HepG2 (cell line): ENCODE data around the gene EIF5A. TPM values are rescaled to one million over a fixed set of nuclear protein-coding genes. Genes with fewer than 3 reads are reported as not detected.

Source experiments
- ARNTL ChIP-seq: sonication (generic); formaldehyde crosslinking; IDR thresholded peaks from 2 replicates; pipeline ENCODE4 v1.4.0; 2020; ENCODE audit warnings: mild to moderate bottlenecking, missing genetic modification reagents
- BHLHE40 ChIP-seq: IDR thresholded peaks from 2 replicates; pipeline ENCODE4 v1.6.1; 2011; ENCODE audit warnings: low read length, improper control_type of control experiment
- EZH2 ChIP-seq: conservative IDR thresholded peaks from 2 replicates; pipeline ENCODE4 v1.6.1; 2012; ENCODE audit warnings: mild to moderate bottlenecking, low read depth, low read length, moderate library complexity
- HNRNPH1 ChIP-seq: fragments of 200-400 bp; formaldehyde crosslinking; optimal IDR thresholded peaks from 2 replicates; pipeline ENCODE3; 2017; ENCODE audit warnings: mild to moderate bottlenecking, low read depth, low read length
- MATR3 ChIP-seq: sonication (generic); formaldehyde crosslinking; IDR thresholded peaks from 2 replicates; pipeline ENCODE4 v1.4.0; 2020; ENCODE audit warnings: missing genetic modification reagents
- MXD3 ChIP-seq: IDR thresholded peaks from 2 replicates; pipeline ENCODE4 v1.6.1; 2016; ENCODE audit warnings: mild to moderate bottlenecking, missing biosample characterization, missing genetic modification reagents
- PAWR ChIP-seq: sonication (generic); formaldehyde crosslinking; IDR thresholded peaks from 2 replicates; pipeline ENCODE4 v1.4.0; 2020; ENCODE audit warnings: missing genetic modification reagents, mild to moderate bottlenecking, borderline replicate concordance
- POLR2AphosphoS2 ChIP-seq: IDR thresholded peaks from 2 replicates; pipeline ENCODE4 v1.6.1; 2011; ENCODE audit warnings: low read depth, low read length, improper control_type of control experiment
- PPARG ChIP-seq: conservative IDR thresholded peaks from 2 replicates; pipeline ENCODE4 v1.6.1; 2016; ENCODE audit warnings: missing biosample characterization, missing genetic modification reagents
- RXRA ChIP-seq: sonication (generic); formaldehyde crosslinking; IDR thresholded peaks from 2 replicates; pipeline ENCODE4 v1.5.1; 2020; ENCODE audit warnings: missing genetic modification reagents
- THYN1 ChIP-seq: sonication (generic); formaldehyde crosslinking; IDR thresholded peaks from 2 replicates; pipeline ENCODE4 v1.8.1; 2023; ENCODE audit warnings: low read depth, mild to moderate bottlenecking, moderate library complexity, missing genetic modification reagents, borderline replicate concordance
- ZFP41 ChIP-seq: sonication (generic); formaldehyde crosslinking; IDR thresholded peaks from 2 replicates; pipeline ENCODE4 v1.4.0; 2020; ENCODE audit warnings: mild to moderate bottlenecking, missing genetic modification reagents, borderline replicate concordance
- ZNF225 ChIP-seq: sonication (generic); formaldehyde crosslinking; IDR thresholded peaks from 2 replicates; pipeline ENCODE4 v1.4.0; 2020; ENCODE audit warnings: mild to moderate bottlenecking, missing genetic modification reagents
- ZNF230 ChIP-seq: sonication (generic); formaldehyde crosslinking; IDR thresholded peaks from 2 replicates; pipeline ENCODE4 v1.4.0; 2020; ENCODE audit warnings: mild to moderate bottlenecking, missing genetic modification reagents
- ZNF24 ChIP-seq: fragments of 450-650 bp; IDR thresholded peaks from 2 replicates; pipeline ENCODE4 v1.6.1; 2017; ENCODE audit warnings: antibody characterized with exemption, mild to moderate bottlenecking
- ZNF432 ChIP-seq: sonication (generic); formaldehyde crosslinking; IDR thresholded peaks from 2 replicates; pipeline ENCODE4 v1.5.0; 2020; ENCODE audit warnings: missing genetic modification reagents, mild to moderate bottlenecking, borderline replicate concordance
- ZNF446 ChIP-seq: sonication (generic); formaldehyde crosslinking; IDR thresholded peaks from 2 replicates; pipeline ENCODE4 v1.5.0; 2020; ENCODE audit warnings: mild to moderate bottlenecking, missing genetic modification reagents
- ZNF543 ChIP-seq: sonication (generic); formaldehyde crosslinking; IDR thresholded peaks from 2 replicates; pipeline ENCODE4 v1.4.0; 2020; ENCODE audit warnings: mild to moderate bottlenecking, missing genetic modification reagents
- ZNF678 ChIP-seq: sonication (generic); formaldehyde crosslinking; IDR thresholded peaks from 2 replicates; pipeline ENCODE4 v1.4.0; 2020; ENCODE audit warnings: mild to moderate bottlenecking, missing genetic modification reagents
- ZNF703 ChIP-seq: sonication (generic); formaldehyde crosslinking; IDR thresholded peaks from 2 replicates; pipeline ENCODE4 v1.5.1; 2020; ENCODE audit warnings: missing genetic modification reagents, mild to moderate bottlenecking, moderate library complexity, borderline replicate concordance
- ZNF788 ChIP-seq: sonication (generic); formaldehyde crosslinking; IDR thresholded peaks from 2 replicates; pipeline ENCODE4 v1.5.0; 2020; ENCODE audit warnings: mild to moderate bottlenecking, missing genetic modification reagents, borderline replicate concordance
- ZSCAN20 ChIP-seq: sonication (generic); formaldehyde crosslinking; IDR thresholded peaks from 2 replicates; pipeline ENCODE4 v1.4.0; 2020; ENCODE audit warnings: missing genetic modification reagents, mild to moderate bottlenecking, borderline replicate concordance
- ZSCAN25 ChIP-seq: sonication (generic); formaldehyde crosslinking; IDR thresholded peaks from 2 replicates; pipeline ENCODE4 v1.8.0; 2022; ENCODE audit warnings: mild to moderate bottlenecking, missing genetic modification reagents
- polyA plus RNA-seq, 8 experiments: library from polyadenylated mRNA; depleted of rRNA in 3 of 8; stranded (reverse) in 7 of 8; unstranded in 1 of 8; fragments of >200 nt; fragmentation: Illumina TruSeq in 4 of 8; extraction: Trizol in 4 of 8; gene quantifications; 2 replicates each; pipeline versions ENCODE4 v1.2.1 to v1.2.3, GENCODE V29; 2011 to 2016; ENCODE audit warnings: low read depth in 4 of 8, missing spikeins in 1 of 8, mixed read lengths in 1 of 8; ENCODE audit not compliant: insufficient read depth in 1 of 8
- total RNA-seq, 5 experiments: library from RNA; depleted of rRNA; stranded (reverse); fragments of >200 nt; fragmentation: Illumina TruSeq; extraction: Trizol; gene quantifications; 2 replicates each; pipeline ENCODE4 v1.2.3, GENCODE V29; 2016; ENCODE audit warnings: low read depth in 1 of 5
- TF ChIP-seq, protein P1 (sequence below): sonication (generic); formaldehyde crosslinking; conservative IDR thresholded peaks from 2 replicates; pipeline ENCODE4 v1.5.0; 2020; ENCODE audit warnings: missing genetic modification reagents
- TF ChIP-seq, protein P2 (sequence below): IDR thresholded peaks from 2 replicates; pipeline ENCODE4 v1.6.1; 2012; ENCODE audit warnings: low read length, improper control_type of control experiment

Gene EIF5A
- total and polyA plus RNA-seq, 2 of the 13 experiments (the other 11 are each of a cell fraction or from before 2014, with no cell fraction given): 319 to 337 TPM

GRCh38 chr17:7329374-7329996, 22.1 kb downstream of the EIF5A start (continued):
- TF ChIP-seq ZNF543 (CRISPR knock-in tag) (0 out of 2 replicates have a peak, but pooled peaks have one; percentile 44), MATR3 (CRISPR knock-in tag) (no peak), ZNF24 (no peak), ZNF788 (CRISPR knock-in tag) (peak; percentile 84; the same call in 1 of the 2 replicates), ZNF230 (CRISPR knock-in tag) (no peak), BHLHE40 (no peak), PPARG (no peak), ZFP41 (CRISPR knock-in tag) (0 out of 2 replicates have a peak, but pooled peaks have one; percentile 48), ARNTL (CRISPR knock-in tag) (no peak; the same call in none of the 2 replicates), MXD3 (CRISPR knock-in tag) (no peak; the same call in none of the 2 replicates), EZH2 (no peak), THYN1 (CRISPR knock-in tag) (no peak), RXRA (CRISPR knock-in tag) (peak; percentile 73), ZNF678 (CRISPR knock-in tag) (peak; percentile 86; the same call in 1 of the 2 replicates), ZSCAN20 (CRISPR knock-in tag) (no peak), HNRNPH1 (no peak), PAWR (CRISPR knock-in tag) (no peak), ZNF432 (CRISPR knock-in tag) (no peak), ZSCAN25 (no peak), ZNF446 (CRISPR knock-in tag) (no peak), ZNF703 (CRISPR knock-in tag) (no peak), ZNF225 (CRISPR knock-in tag) (no peak), POLR2AphosphoS2 (no peak)
- TF ChIP-seq, protein P1, sequence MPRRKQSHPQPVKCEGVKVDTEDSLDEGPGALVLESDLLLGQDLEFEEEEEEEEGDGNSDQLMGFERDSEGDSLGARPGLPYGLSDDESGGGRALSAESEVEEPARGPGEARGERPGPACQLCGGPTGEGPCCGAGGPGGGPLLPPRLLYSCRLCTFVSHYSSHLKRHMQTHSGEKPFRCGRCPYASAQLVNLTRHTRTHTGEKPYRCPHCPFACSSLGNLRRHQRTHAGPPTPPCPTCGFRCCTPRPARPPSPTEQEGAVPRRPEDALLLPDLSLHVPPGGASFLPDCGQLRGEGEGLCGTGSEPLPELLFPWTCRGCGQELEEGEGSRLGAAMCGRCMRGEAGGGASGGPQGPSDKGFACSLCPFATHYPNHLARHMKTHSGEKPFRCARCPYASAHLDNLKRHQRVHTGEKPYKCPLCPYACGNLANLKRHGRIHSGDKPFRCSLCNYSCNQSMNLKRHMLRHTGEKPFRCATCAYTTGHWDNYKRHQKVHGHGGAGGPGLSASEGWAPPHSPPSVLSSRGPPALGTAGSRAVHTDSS (CRISPR knock-in tag): no peak
- TF ChIP-seq, protein P2, sequence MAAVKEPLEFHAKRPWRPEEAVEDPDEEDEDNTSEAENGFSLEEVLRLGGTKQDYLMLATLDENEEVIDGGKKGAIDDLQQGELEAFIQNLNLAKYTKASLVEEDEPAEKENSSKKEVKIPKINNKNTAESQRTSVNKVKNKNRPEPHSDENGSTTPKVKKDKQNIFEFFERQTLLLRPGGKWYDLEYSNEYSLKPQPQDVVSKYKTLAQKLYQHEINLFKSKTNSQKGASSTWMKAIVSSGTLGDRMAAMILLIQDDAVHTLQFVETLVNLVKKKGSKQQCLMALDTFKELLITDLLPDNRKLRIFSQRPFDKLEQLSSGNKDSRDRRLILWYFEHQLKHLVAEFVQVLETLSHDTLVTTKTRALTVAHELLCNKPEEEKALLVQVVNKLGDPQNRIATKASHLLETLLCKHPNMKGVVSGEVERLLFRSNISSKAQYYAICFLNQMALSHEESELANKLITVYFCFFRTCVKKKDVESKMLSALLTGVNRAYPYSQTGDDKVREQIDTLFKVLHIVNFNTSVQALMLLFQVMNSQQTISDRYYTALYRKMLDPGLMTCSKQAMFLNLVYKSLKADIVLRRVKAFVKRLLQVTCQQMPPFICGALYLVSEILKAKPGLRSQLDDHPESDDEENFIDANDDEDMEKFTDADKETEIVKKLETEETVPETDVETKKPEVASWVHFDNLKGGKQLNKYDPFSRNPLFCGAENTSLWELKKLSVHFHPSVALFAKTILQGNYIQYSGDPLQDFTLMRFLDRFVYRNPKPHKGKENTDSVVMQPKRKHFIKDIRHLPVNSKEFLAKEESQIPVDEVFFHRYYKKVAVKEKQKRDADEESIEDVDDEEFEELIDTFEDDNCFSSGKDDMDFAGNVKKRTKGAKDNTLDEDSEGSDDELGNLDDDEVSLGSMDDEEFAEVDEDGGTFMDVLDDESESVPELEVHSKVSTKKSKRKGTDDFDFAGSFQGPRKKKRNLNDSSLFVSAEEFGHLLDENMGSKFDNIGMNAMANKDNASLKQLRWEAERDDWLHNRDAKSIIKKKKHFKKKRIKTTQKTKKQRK: no peak
